Measurements from ENCODE around the gene HAT1.

The HAT1 gene

GRCh38 chr2:172007372-172007771 lies 85.1 kb downstream of the HAT1 start:
- Histone ChIP-seq H3K4me3 (ENCODE audit: low read length) (no peak overlapping the region), H3K4me2 (ENCODE audit: low read length) (no peak overlapping the region), H3K4me1 (ENCODE audit: control insufficient read depth, insufficient read depth, low read length) (no peaks in the 10 kb centered on the region), H3K27me3 (ENCODE audit: control insufficient read depth, insufficient read depth, low read length) (no peaks in the 10 kb centered on the region), H3K9me3 (replicated peaks; ENCODE audit: low read length) (no peaks in the 10 kb centered on the region), H3K9ac (ENCODE audit: low read depth, low read length) (no peak overlapping the region), H3K36me3 (ENCODE audit: insufficient read depth, low read length) (no peaks in the 10 kb centered on the region)

- H3K4me1 ChIP-seq (ENCODE audit: control insufficient read depth, insufficient read depth, low read length), result peaks cover 7% of the 10 kb centered on the region
- no peaks in the 10 kb centered on the region for H3K9me3 ChIP-seq (replicated peaks; ENCODE audit: low read length)
- no peak overlapping the region for H3K4me3 ChIP-seq (ENCODE audit: low read length)
- no peaks in the 10 kb centered on the region for H3K36me3 ChIP-seq (ENCODE audit: insufficient read depth, low read length)
- no peak overlapping the region for H3K9ac ChIP-seq (ENCODE audit: low read depth, low read length)
- H3K27me3 ChIP-seq (ENCODE audit: control insufficient read depth, insufficient read depth, low read length), result no peaks in the 10 kb centered on the region
- no peak overlapping the region for H3K4me2 ChIP-seq (ENCODE audit: low read length)
These were observed 87.6 kb downstream of the HAT1 start for GRCh38 chr2:172009823-172010222.

- Histone ChIP-seq H3K36me3 (ENCODE audit: insufficient read depth, low read length) (no peaks in the 10 kb centered on the region), H3K4me1 (ENCODE audit: control insufficient read depth, insufficient read depth, low read length) (peaks cover 7% of the 10 kb centered on the region), H3K27me3 (ENCODE audit: control insufficient read depth, insufficient read depth, low read length) (no peaks in the 10 kb centered on the region), H3K9me3 (replicated peaks; ENCODE audit: low read length) (no peaks in the 10 kb centered on the region), H3K4me2 (ENCODE audit: low read length) (no peak overlapping the region), H3K9ac (ENCODE audit: low read depth, low read length) (no peak overlapping the region), H3K4me3 (ENCODE audit: low read length) (no peak overlapping the region)
These were observed 89.7 kb downstream of the HAT1 start for GRCh38 chr2:172011812-172012575.

- Histone ChIP-seq H3K9me3 (replicated peaks; ENCODE audit: low read length) (no peaks in the 10 kb centered on the region), H3K4me1 (ENCODE audit: control insufficient read depth, insufficient read depth, low read length) (peaks cover 7% of the 10 kb centered on the region), H3K4me2 (ENCODE audit: low read length) (peak overlapping the region; percentile 17), H3K9ac (ENCODE audit: low read depth, low read length) (no peak overlapping the region), H3K4me3 (ENCODE audit: low read length) (no peak overlapping the region), H3K27me3 (ENCODE audit: control insufficient read depth, insufficient read depth, low read length) (no peaks in the 10 kb centered on the region), H3K36me3 (ENCODE audit: insufficient read depth, low read length) (no peaks in the 10 kb centered on the region)
These were observed 90.6 kb downstream of the HAT1 start for GRCh38 chr2:172012677-172013391.

- Histone ChIP-seq H3K27me3 (ENCODE audit: control insufficient read depth, insufficient read depth, low read length) (no peaks in the 10 kb centered on the region), H3K36me3 (ENCODE audit: insufficient read depth, low read length) (no peaks in the 10 kb centered on the region), H3K4me2 (ENCODE audit: low read length) (peak overlapping the region; percentile 17), H3K4me3 (ENCODE audit: low read length) (no peak overlapping the region), H3K9ac (ENCODE audit: low read depth, low read length) (no peak overlapping the region), H3K4me1 (ENCODE audit: control insufficient read depth, insufficient read depth, low read length) (peaks cover 7% of the 10 kb centered on the region), H3K9me3 (replicated peaks; ENCODE audit: low read length) (no peaks in the 10 kb centered on the region)
These were observed 91.1 kb downstream of the HAT1 start for GRCh38 chr2:172013396-172013795.

GRCh38 chr2:172021074-172021931 lies 99.0 kb downstream of the HAT1 start:
- Histone ChIP-seq H3K9ac (ENCODE audit: low read depth, low read length) (no peak overlapping the region), H3K36me3 (ENCODE audit: insufficient read depth, low read length) (no peaks in the 10 kb centered on the region), H3K4me1 (ENCODE audit: control insufficient read depth, insufficient read depth, low read length) (peaks cover 12% of the 10 kb centered on the region)

GRCh38 chr2:172021955-172022354 lies 99.7 kb downstream of the HAT1 start:
- Histone ChIP-seq H3K36me3 (ENCODE audit: insufficient read depth, low read length) (no peaks in the 10 kb centered on the region), H3K9ac (ENCODE audit: low read depth, low read length) (no peak overlapping the region), H3K4me2 (ENCODE audit: low read length) (peak overlapping the region; percentile 44), H3K4me3 (ENCODE audit: low read length) (no peak overlapping the region), H3K27me3 (ENCODE audit: control insufficient read depth, insufficient read depth, low read length) (no peaks in the 10 kb centered on the region), H3K9me3 (replicated peaks; ENCODE audit: low read length) (no peaks in the 10 kb centered on the region), H3K4me1 (ENCODE audit: control insufficient read depth, insufficient read depth, low read length) (peaks cover 12% of the 10 kb centered on the region)

More at GRCh38 chr2:172021074-172021931, 99.0 kb downstream of the HAT1 start:
- H3K9me3 ChIP-seq (replicated peaks; ENCODE audit: low read length), result no peaks in the 10 kb centered on the region
- no peak overlapping the region for H3K4me2 ChIP-seq (ENCODE audit: low read length)
- H3K27me3 ChIP-seq (ENCODE audit: control insufficient read depth, insufficient read depth, low read length), result no peaks in the 10 kb centered on the region
- H3K4me3 ChIP-seq (ENCODE audit: low read length), result no peak overlapping the region

GRCh38 chr2:172031536-172031935 lies 109.3 kb downstream of the HAT1 start:
- no peaks in the 10 kb centered on the region for H3K9me3 ChIP-seq (replicated peaks; ENCODE audit: low read length)
- H3K9ac ChIP-seq (ENCODE audit: low read depth, low read length), result no peak overlapping the region
- H3K4me2 ChIP-seq (ENCODE audit: low read length), result no peak overlapping the region
- no peaks in the 10 kb centered on the region for H3K4me1 ChIP-seq (ENCODE audit: control insufficient read depth, insufficient read depth, low read length)
- no peaks in the 10 kb centered on the region for H3K27me3 ChIP-seq (ENCODE audit: control insufficient read depth, insufficient read depth, low read length)
- no peak overlapping the region for H3K4me3 ChIP-seq (ENCODE audit: low read length)
- no peaks in the 10 kb centered on the region for H3K36me3 ChIP-seq (ENCODE audit: insufficient read depth, low read length)

All from skeletal muscle satellite cell (primary cell).